Measurements from ENCODE around the gene DGKK.

- no peak for TF ChIP-seq POLR2A (IDR thresholded peaks at IDR 0.05)
- TF ChIP-seq POLR2AphosphoS5 (IDR thresholded peaks at IDR 0.05), result no peak
Observed at GRCh38 chrX:50450324-50450723, 20.3 kb downstream of the DGKK start.

Data from prostate gland (tissue), 1 donor.